HG03045 (cell line): ENCODE results near the gene GABRG3.

Experiments used
- ATAC-seq: cut with Tn5 transposase; IDR thresholded peaks from one replicate; pipeline ENCODE4 v1.9.1; 2021; ENCODE audit warnings: mild to moderate bottlenecking, moderate library complexity; ENCODE audit not compliant: unreplicated experiment

The GABRG3 gene

DNA sequence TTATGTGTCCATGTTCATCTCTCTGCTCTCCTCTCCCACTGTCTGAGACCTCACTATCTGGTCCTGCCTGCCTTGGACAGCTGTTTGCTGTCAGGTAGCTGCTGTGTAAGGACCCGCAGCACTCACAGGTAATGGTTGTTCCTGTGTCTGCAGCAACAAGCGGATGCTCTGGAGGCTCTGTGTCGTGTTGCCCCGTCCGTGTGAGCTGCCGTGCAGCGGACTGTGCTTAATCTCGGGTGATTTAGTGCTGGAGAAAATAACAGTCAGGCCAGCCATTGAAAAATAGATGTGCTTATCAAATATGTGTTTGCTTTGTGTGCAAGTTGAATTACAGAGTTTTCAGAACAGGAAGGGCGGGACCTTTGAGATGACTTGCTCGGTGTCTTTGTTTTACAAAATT is 121.4 kb downstream of the GABRG3 start:
- no peak for ATAC-seq

GRCh38 chr15:27094235-27094634 is 123.3 kb downstream of the GABRG3 start:
- no peak for ATAC-seq

DNA sequence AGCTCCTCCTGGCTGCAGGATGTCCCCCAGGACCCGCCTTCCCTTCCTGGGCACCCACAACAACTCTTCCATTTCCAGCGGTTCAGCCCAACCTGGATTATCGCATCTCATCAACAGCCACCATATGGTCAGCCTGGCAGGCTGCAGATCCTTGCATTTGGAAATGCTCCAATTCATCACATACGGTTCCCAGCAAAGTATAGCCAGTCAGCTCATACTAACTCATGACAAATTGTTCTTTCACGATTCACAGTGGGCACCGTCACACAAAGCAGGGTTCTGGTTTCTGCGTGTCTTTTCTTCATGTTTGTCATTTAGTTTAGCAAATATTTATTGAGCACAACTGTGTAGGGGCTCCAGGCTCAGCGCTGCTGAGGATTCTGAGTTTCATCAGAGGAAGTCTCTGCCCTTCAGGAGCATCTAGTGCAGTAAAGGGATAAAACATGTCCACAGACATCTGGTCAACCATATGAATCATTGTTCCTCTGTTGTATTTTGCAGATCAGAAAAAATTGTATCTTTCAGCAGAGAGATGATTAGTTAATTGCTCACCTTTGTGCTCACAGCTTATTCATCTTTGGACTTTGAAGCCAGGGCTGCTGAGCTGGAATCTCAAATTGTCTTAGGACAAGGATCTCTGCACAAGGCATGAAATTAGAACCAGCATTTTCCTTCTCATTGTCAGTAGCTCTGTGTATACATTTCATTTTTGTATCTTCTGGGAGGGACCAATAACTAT is 125.1 kb downstream of the GABRG3 start:
- no peak for ATAC-seq

DNA sequence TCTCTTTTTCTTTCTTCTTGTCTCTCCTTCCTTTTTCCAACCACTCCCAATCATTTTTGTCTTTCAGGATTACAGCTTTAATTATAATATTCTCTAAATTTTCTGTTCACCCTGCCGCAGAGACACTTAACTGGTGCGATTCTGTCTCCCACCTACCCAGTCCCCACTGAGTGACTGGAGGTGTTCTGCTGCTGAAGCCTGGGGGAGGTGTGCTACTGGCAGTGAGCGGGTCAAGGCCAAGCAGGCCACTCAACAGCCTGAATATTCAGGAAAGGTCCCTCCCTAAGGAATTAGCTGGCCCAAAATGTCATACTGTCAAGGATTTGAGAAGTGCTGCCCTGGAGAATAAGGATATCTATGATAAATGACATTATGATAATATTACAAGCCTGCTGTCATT is 126.5 kb downstream of the GABRG3 start:
- no peak for ATAC-seq

- ATAC-seq: no peak
Observed at GRCh38 chr15:27101982-27102381, 131.0 kb downstream of the GABRG3 start.

GRCh38 chr15:27111323-27111722 is 140.3 kb downstream of the GABRG3 start:
- no peak for ATAC-seq

- ATAC-seq: no peak
Observed at GRCh38 chr15:27114473-27114872, 143.5 kb downstream of the GABRG3 start.

DNA sequence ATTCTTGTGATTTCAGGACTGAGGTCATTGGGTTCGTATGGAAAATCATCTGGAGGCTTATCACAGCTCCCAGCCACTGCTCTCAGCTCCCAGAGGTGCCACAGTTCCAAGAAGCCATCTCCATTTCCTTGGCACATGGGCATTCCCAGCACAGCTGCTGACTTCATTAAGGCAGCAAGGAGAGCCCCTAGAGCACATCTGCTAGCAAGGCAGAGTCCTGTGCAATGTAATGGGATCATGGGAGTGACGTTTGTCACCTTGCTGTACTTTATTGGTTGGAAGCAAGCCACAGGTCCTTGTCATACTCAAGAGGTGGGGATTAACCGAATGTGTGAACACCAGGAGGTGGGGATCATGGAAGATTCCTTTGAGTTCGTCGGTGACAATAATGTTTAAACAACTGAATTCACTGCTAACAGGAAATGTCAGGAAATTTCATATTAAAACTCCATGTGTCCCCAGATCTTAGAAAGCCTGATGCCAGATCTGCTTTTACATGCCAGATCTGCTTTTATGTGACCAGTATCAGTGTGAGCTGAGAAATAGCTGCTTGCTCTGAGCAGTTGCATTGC is 148.8 kb downstream of the GABRG3 start:
- no peak for ATAC-seq

DNA sequence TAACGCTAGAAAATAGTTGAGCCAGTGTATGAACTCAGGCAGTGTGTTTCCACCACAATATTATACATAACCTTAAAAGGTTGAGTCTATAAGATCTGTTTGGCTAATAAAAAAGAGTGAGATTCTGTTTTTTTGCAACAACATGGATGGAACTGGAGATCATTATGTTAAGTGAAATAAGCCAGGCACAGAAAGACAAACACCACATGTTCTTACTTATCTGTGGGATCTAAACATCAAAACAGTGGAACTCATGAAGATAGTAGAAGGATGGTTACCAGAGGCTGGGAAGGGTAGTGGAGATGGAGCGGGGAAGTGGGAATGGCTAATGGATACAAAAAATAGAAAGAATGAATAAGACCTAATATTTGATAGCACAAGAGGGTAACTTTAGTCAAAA is 150.7 kb downstream of the GABRG3 start:
- ATAC-seq: no peak

DNA sequence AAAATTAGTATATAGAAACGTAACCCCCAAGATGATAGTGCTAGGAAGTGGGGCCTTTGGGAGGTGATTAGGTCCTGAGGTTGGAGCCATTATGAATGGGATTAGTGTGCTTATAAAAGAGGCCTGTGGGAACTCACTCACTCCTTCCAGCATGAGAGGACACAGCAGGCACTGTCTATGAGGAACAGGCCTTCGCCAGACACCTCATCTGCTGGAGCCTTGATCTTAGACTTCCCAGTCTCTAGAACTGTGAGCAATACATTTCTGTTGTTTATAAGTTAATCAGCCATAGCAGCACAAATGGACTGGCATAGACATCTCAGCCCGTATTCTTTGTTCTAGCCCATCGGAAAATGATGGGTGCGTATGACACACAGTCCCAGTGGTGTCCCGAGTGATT is 152.3 kb downstream of the GABRG3 start:
- ATAC-seq: no peak

GRCh38 chr15:27123808-27124207 is 152.8 kb downstream of the GABRG3 start:
- ATAC-seq: no peak

- ATAC-seq: no peak
Observed at GRCh38 chr15:27124287-27124871, 153.4 kb downstream of the GABRG3 start.

DNA sequence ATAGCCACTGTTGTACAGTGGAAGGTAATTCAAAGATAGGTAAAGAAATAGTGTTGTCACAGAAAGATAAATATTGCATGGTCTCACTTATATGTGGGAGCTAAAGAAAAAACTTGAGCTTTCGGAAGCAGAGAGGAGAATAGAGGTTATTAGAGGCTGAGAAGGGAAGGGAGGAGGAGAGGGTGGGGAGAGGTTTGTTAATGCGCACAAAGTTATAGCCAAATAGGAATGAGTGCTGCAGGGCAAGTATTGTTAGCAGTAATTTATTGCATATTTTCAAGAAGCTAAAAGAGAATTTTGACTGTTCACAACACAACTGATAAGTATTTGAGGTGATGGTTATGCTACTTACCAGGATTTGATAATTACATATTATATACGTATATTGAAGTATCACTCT is 154.2 kb downstream of the GABRG3 start:
- ATAC-seq: no peak

DNA sequence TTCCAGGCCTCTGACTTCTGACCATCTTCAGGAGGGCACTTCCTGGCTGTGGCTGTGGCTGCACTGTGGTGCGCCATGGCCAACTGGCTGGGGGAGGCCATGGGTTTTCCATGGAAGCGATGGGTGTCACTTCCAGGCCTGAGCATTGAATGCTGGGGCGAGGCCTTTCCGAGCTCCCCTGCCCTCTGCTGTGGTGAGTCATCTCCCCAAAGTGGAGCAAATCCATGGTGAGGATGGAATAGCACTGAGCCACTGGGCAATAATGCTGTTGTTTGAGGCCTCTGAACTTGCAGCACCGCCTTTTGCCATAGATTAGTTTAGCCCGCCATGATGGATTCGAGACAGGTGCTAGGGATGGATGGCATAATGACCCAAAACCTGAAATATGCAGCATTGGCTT is 155.5 kb downstream of the GABRG3 start:
- no peak for ATAC-seq

DNA sequence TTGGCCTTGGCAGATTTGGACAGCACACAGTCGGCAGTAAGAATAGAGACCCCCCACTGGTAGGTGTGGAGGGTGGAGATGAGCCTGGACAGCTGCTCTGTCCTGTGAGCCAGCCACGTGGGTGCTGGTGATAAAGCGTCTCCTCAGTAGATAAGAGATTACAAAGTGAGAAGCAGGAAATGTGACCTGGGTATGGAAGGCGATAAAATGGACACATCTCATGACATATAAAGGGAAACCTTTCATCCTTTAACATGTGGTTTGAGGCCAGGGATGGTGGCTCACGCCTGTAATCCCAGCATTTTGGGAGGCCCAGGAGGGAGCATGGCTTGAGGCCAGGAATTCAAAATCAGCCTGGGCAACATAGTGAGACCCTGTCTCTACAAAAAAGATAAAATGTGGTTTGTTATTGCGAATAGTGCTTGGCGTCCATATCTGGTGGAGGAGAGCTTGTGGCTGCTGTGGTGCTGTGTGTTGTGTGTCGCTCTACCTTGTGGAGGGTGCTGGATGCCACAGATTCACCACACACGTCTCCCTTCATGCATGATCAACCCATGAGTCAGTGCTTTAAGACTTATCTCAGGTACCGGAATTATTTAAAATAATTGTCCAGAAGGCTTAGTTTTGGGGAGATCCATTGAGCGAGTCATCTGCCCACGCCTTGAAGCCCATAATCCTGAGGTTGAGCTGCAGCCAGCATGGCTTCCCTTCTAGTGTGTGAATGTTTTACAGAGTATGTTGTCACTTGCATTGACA is 157.0 kb downstream of the GABRG3 start:
- no peak for ATAC-seq

GRCh38 chr15:27133249-27133648 is 162.3 kb downstream of the GABRG3 start:
- ATAC-seq: no peak

DNA sequence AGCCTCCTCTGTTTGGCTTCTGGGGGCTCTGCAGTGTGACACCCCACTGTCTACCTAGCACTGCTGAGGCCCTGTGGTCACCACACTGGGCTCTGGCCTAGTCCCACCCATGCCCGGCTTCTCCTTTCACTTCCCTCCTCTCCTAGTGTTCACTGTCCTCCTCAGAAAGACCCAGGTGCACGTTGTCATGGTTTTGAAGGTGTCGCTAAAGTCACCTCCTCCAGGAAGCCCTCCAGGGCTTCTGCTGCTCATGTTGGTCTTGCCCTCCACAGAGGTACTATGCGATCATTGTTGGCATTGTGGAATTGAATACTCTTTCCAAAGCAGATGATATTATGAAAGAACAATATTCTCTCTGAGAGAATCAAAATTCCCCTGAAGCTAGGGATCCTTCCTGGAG is 163.5 kb downstream of the GABRG3 start:
- no peak for ATAC-seq

GRCh38 chr15:27135151-27135550 is 164.2 kb downstream of the GABRG3 start:
- ATAC-seq: no peak

- ATAC-seq: no peak
Observed at GRCh38 chr15:27137127-27137526, 166.1 kb downstream of the GABRG3 start.

DNA sequence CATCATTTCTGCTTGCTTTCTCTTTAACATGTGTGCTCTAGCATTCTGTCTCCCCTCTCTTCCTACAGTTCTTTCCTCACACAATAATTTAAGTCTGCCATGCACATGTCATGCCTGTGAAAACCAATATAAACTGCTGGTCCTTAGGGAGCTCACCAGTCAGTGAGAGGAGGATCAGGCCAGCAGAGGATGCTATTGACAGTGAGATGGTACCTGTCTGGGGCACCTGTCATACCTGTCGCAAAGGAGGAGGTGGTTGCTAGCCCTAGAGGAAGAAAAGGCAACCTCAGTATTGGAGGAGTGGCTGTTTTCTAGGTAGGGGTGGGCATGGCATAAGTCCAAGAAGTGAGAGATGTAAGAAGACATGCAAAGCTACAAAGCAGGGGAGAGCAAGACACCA is 194.6 kb downstream of the GABRG3 start:
- no peak for ATAC-seq

GRCh38 chr15:27166917-27167316 is 195.9 kb downstream of the GABRG3 start:
- ATAC-seq: no peak

- no peak for ATAC-seq
Observed at GRCh38 chr15:27167738-27168137, 196.8 kb downstream of the GABRG3 start.
